ENCODE data around the gene ASTN2.

Gene ASTN2

GRCh38 chr9:117454711-117455110 is 39.9 kb upstream of the ASTN2 start:
- no peak overlapping the region for H3K4me3 ChIP-seq (ENCODE audit: low read depth, low read length)
- H3K36me3 ChIP-seq = no peaks in the 10 kb centered on the region
- no peak for TF ChIP-seq CTCF (IDR thresholded peaks at IDR 0.05; ENCODE audit: low read depth, low read length)
- H3K27ac ChIP-seq = no peak overlapping the region
- DNase-seq = no peak
- H3K27me3 ChIP-seq (ENCODE audit: insufficient read depth, low read depth, severe bottlenecking) = no peaks in the 10 kb centered on the region
- H3K9me3 ChIP-seq (ENCODE audit: severe bottlenecking) = no peaks in the 10 kb centered on the region

- H3K27me3 ChIP-seq (ENCODE audit: insufficient read depth, low read depth, severe bottlenecking) = no peaks in the 10 kb centered on the region
- no peaks in the 10 kb centered on the region for H3K9me3 ChIP-seq (ENCODE audit: severe bottlenecking)
- no peak for TF ChIP-seq CTCF (IDR thresholded peaks at IDR 0.05; ENCODE audit: low read depth, low read length)
- no peaks in the 10 kb centered on the region for H3K36me3 ChIP-seq
- no peak for DNase-seq
- no peak overlapping the region for H3K27ac ChIP-seq
- H3K4me3 ChIP-seq (ENCODE audit: low read depth, low read length) = no peak overlapping the region
Observed at GRCh38 chr9:117453737-117454136, 38.9 kb upstream of the ASTN2 start.

GRCh38 chr9:117451311-117451710 is 36.5 kb upstream of the ASTN2 start:
- no peak overlapping the region for H3K27ac ChIP-seq
- TF ChIP-seq CTCF (IDR thresholded peaks at IDR 0.05; ENCODE audit: low read depth, low read length) = no peak
- no peak for DNase-seq

GRCh38 chr9:117448066-117448465 is 33.2 kb upstream of the ASTN2 start:
- Histone ChIP-seq H3K27ac (no peak overlapping the region), H3K36me3 (no peaks in the 10 kb centered on the region), H3K4me3 (ENCODE audit: low read depth, low read length) (no peak overlapping the region), H3K27me3 (ENCODE audit: insufficient read depth, low read depth, severe bottlenecking) (no peaks in the 10 kb centered on the region), H3K9me3 (ENCODE audit: severe bottlenecking) (no peaks in the 10 kb centered on the region)
- TF ChIP-seq CTCF (IDR thresholded peaks at IDR 0.05; ENCODE audit: low read depth, low read length) = no peak
- DNase-seq = no peak

More at GRCh38 chr9:117451311-117451710, 36.5 kb upstream of the ASTN2 start:
- Histone ChIP-seq H3K36me3 (no peaks in the 10 kb centered on the region), H3K9me3 (ENCODE audit: severe bottlenecking) (no peaks in the 10 kb centered on the region), H3K4me3 (ENCODE audit: low read depth, low read length) (no peak overlapping the region), H3K27me3 (ENCODE audit: insufficient read depth, low read depth, severe bottlenecking) (no peaks in the 10 kb centered on the region)

- H3K36me3 ChIP-seq = no peaks in the 10 kb centered on the region
- H3K27ac ChIP-seq = no peak overlapping the region
- no peak for DNase-seq
- no peak overlapping the region for H3K4me3 ChIP-seq (ENCODE audit: low read depth, low read length)
- no peaks in the 10 kb centered on the region for H3K9me3 ChIP-seq (ENCODE audit: severe bottlenecking)
- H3K27me3 ChIP-seq (ENCODE audit: insufficient read depth, low read depth, severe bottlenecking) = no peaks in the 10 kb centered on the region
- TF ChIP-seq CTCF (IDR thresholded peaks at IDR 0.05; ENCODE audit: low read depth, low read length) = no peak
Observed at GRCh38 chr9:117445631-117446030, 30.8 kb upstream of the ASTN2 start.

GRCh38 chr9:117444501-117444900 is 29.6 kb upstream of the ASTN2 start:
- no peak for TF ChIP-seq CTCF (IDR thresholded peaks at IDR 0.05; ENCODE audit: low read depth, low read length)
- Histone ChIP-seq H3K9me3 (ENCODE audit: severe bottlenecking) (no peaks in the 10 kb centered on the region), H3K27me3 (ENCODE audit: insufficient read depth, low read depth, severe bottlenecking) (no peaks in the 10 kb centered on the region), H3K4me3 (ENCODE audit: low read depth, low read length) (no peak overlapping the region), H3K36me3 (no peaks in the 10 kb centered on the region), H3K27ac (no peak overlapping the region)
- DNase-seq = no peak
